GM23338 (cell line): Measurements from ENCODE around the gene DDC. TPM values are rescaled to one million over a fixed set of nuclear protein-coding genes. Genes with fewer than 3 reads are reported as not detected.

Experiments used
- ATAC-seq: fragments of 200-7000 bp; cut with Tn5 transposase; 3 replicates; pipeline ENCODE4 v1.9.1; 2020
- DNase-seq: peaks from one replicate; pipeline ENCODE4 v3.0.0-alpha.2; 2015; ENCODE audit warnings: low spot score
- H2AFZ ChIP-seq: fragments of 200-600 bp; sonication (generic); 2 replicates; pipeline ENCODE4 v1.8.0; 2016; ENCODE audit warnings: antibody characterized with exemption, mild to moderate bottlenecking, moderate library complexity
- H3F3A ChIP-seq: fragments of 200-600 bp; sonication (generic); replicated peaks from 2 replicates; pipeline ENCODE4 v1.8.0; 2017; ENCODE audit warnings: antibody characterized with exemption, mixed run types, low read depth
- H3K27ac ChIP-seq: fragments of 200-600 bp; sonication (generic); 2 replicates; pipeline ENCODE4 v1.6.1; 2016; ENCODE audit warnings: low read depth
- H3K27me3 ChIP-seq: fragments of 200-600 bp; sonication (generic); 2 replicates; pipeline ENCODE4 v1.8.0; 2016; ENCODE audit warnings: mild to moderate bottlenecking, mixed run types, moderate library complexity; ENCODE audit not compliant: insufficient read depth
- H3K36me3 ChIP-seq: fragments of 200-600 bp; sonication (generic); 2 replicates; pipeline ENCODE4 v1.8.0; 2016; ENCODE audit warnings: mild to moderate bottlenecking; ENCODE audit not compliant: insufficient read depth
- H3K4me1 ChIP-seq: fragments of 200-600 bp; sonication (generic); 2 replicates; pipeline ENCODE4 v1.8.0; 2016; ENCODE audit warnings: mild to moderate bottlenecking, moderate library complexity; ENCODE audit not compliant: insufficient read depth
- H3K4me2 ChIP-seq: fragments of 200-600 bp; sonication (generic); 2 replicates; pipeline ENCODE4 v1.7.1; 2017; ENCODE audit warnings: mixed run types
- H3K4me3 ChIP-seq: fragments of 200-600 bp; sonication (generic); 2 replicates; pipeline ENCODE4 v1.6.1; 2016; ENCODE audit warnings: mixed run types
- H3K79me2 ChIP-seq: fragments of 200-600 bp; sonication (generic); replicated peaks from 2 replicates; pipeline ENCODE4 v1.8.0; 2017; ENCODE audit warnings: mild to moderate bottlenecking; ENCODE audit not compliant: insufficient read depth
- H3K9me2 ChIP-seq: fragments of 200-600 bp; sonication (generic); 2 replicates; pipeline ENCODE4 v1.8.0; 2017; ENCODE audit not compliant: insufficient read depth
- H4K20me1 ChIP-seq: fragments of 200-600 bp; sonication (generic); replicated peaks from 2 replicates; pipeline ENCODE4 v1.8.0; 2017; ENCODE audit warnings: mild to moderate bottlenecking; ENCODE audit not compliant: insufficient read depth
- H3K27ac Mint-ChIP-seq: 2 replicates; pipeline ENCODE4 v1.8.0; 2020; ENCODE audit warnings: inconsistent platforms, mild to moderate bottlenecking, moderate library complexity, mixed read lengths
- H3K27me3 Mint-ChIP-seq: 3 replicates; pipeline ENCODE4 v1.8.0; 2022; ENCODE audit warnings: low read depth, mild to moderate bottlenecking, moderate library complexity, mixed read lengths, inconsistent platforms; ENCODE audit not compliant: insufficient read depth, poor library complexity
- H3K36me3 Mint-ChIP-seq: 3 replicates; pipeline ENCODE4 v1.8.0; 2021; ENCODE audit warnings: low read depth, mild to moderate bottlenecking, inconsistent platforms, moderate library complexity, mixed read lengths
- H3K4me1 Mint-ChIP-seq: 3 replicates; pipeline ENCODE4 v1.8.0; 2020; ENCODE audit warnings: mild to moderate bottlenecking, inconsistent platforms, mixed read lengths
- H3K4me3 Mint-ChIP-seq: 3 replicates; pipeline ENCODE4 v1.8.0; 2021; ENCODE audit warnings: moderate library complexity, mild to moderate bottlenecking, inconsistent platforms, mixed read lengths
- H3K9me3 Mint-ChIP-seq: 3 replicates; pipeline ENCODE4 v1.8.0; 2020; ENCODE audit warnings: moderate library complexity, mild to moderate bottlenecking, inconsistent platforms, mixed read lengths
- CREB1 ChIP-seq: fragments of 250-450 bp; sonication (Bioruptor Pico); IDR thresholded peaks from 2 replicates; pipeline ENCODE4 v1.5.0; 2020; ENCODE audit warnings: low read depth, mild to moderate bottlenecking, moderate library complexity
- CTCF ChIP-seq, 2 experiments: fragments of 200-600 bp in 1 of 2; sonication (generic) in 1 of 2; conservative IDR thresholded peaks; 2 replicates each; pipeline versions ENCODE4 v1.5.1 to v1.6.1; 2016 to 2017; ENCODE audit warnings: antibody characterized with exemption in 2 of 2, low read depth in 2 of 2, mild to moderate bottlenecking in 2 of 2, moderate library complexity in 1 of 2
- EZH2 ChIP-seq: fragments of 200-600 bp; sonication (generic); IDR thresholded peaks from one replicate; pipeline ENCODE4 v1.8.0; 2017; ENCODE audit warnings: antibody characterized with exemption, mild to moderate bottlenecking, low read depth; ENCODE audit not compliant: unreplicated experiment
- EZH2phosphoT487 ChIP-seq: fragments of 200-600 bp; sonication (generic); IDR thresholded peaks from one replicate; pipeline ENCODE4 v1.8.1; 2018; ENCODE audit warnings: antibody characterized with exemption; ENCODE audit not compliant: unreplicated experiment
- JUNB ChIP-seq: IDR thresholded peaks from one replicate; pipeline ENCODE4 v1.6.1; 2016; ENCODE audit warnings: antibody characterized with exemption; ENCODE audit not compliant: unreplicated experiment
- NANOG ChIP-seq: IDR thresholded peaks from 2 replicates; pipeline ENCODE4 v1.6.1; 2016; ENCODE audit warnings: antibody characterized with exemption, borderline replicate concordance
- POLR2AphosphoS5 ChIP-seq: IDR thresholded peaks from 2 replicates; pipeline ENCODE4 v1.6.1; 2016; ENCODE audit warnings: antibody characterized with exemption, low read depth
- REST ChIP-seq: IDR thresholded peaks from one replicate; pipeline ENCODE4 v1.6.1; 2018; ENCODE audit warnings: antibody characterized with exemption; ENCODE audit not compliant: unreplicated experiment
- STAT1 ChIP-seq: IDR thresholded peaks from one replicate; pipeline ENCODE4 v1.6.1; 2016; ENCODE audit warnings: antibody characterized with exemption; ENCODE audit not compliant: unreplicated experiment
- ZNF114 ChIP-seq: fragments of 250-450 bp; sonication (Bioruptor Pico); IDR thresholded peaks from 2 replicates; pipeline ENCODE4 v1.5.0; 2020; ENCODE audit warnings: mild to moderate bottlenecking, moderate library complexity
- ZNF331 ChIP-seq: fragments of 250-450 bp; sonication (Bioruptor Pico); IDR thresholded peaks from 2 replicates; pipeline ENCODE4 v1.5.0; 2020; ENCODE audit warnings: low read depth, mild to moderate bottlenecking, moderate library complexity
- polyA plus RNA-seq: library from polyadenylated mRNA; unstranded; fragments of >200 nt; fragmentation: Nextera tagmentation; extraction: Ambion mirVana; gene quantifications from 2 replicates; pipeline ENCODE4 v1.2.1, GENCODE V29; 2016
- total RNA-seq: library from RNA; depleted of rRNA; stranded (reverse); fragments of >200 nt; shearing (Covaris generic); gene quantifications from 2 replicates; pipeline ENCODE4 v1.2.3, GENCODE V29; 2014

DDC gene
- total and polyA plus RNA-seq, 2 experiments from 2014 or later, result not detected

- TF ChIP-seq REST, result no peak
- TF ChIP-seq CREB1 (CRISPR knock-in tag), result no peak
- no peak for TF ChIP-seq EZH2
- no peak for TF ChIP-seq NANOG
- no peak for TF ChIP-seq JUNB
- TF ChIP-seq EZH2phosphoT487, result no peak
- no peak for TF ChIP-seq CTCF (conservative IDR thresholded peaks at IDR 0.05; ENCODE audit: low read depth in 2 of 2)
- no peak for TF ChIP-seq POLR2AphosphoS5
Observed at GRCh38 chr7:50446542-50446960, 118.7 kb downstream of the DDC start (continued).

GRCh38 chr7:50436133-50436806, 128.9 kb downstream of the DDC start:
- H3K27ac Mint-ChIP-seq, result no peak overlapping the region
- no peaks in the 10 kb centered on the region for H3K27me3 ChIP-seq
- H3K36me3 Mint-ChIP-seq, result peaks cover 3% of the 10 kb centered on the region; the same call in 2 of the 3 replicates
- no peaks in the 10 kb centered on the region for H3F3A ChIP-seq
- peaks cover 4% of the 10 kb centered on the region for H3K27me3 Mint-ChIP-seq
- H3K4me3 ChIP-seq, result no peak overlapping the region
- H3K4me1 Mint-ChIP-seq, result peaks cover 6% of the 10 kb centered on the region; the same call in 2 of the 3 replicates
- peaks cover 6% of the 10 kb centered on the region; the same call in 1 of the 2 replicates for H3K4me1 ChIP-seq
- H3K4me2 ChIP-seq, result no peak overlapping the region
- no peak overlapping the region for H3K4me3 Mint-ChIP-seq
- DNase-seq, result no peak
- 0 out of 2 replicates have a peak, but pooled peaks cover 3% of the 10 kb centered on the region for H3K36me3 ChIP-seq
- no peaks in the 10 kb centered on the region for H3K9me2 ChIP-seq
- no peak overlapping the region for H3K27ac ChIP-seq
- no peak for ATAC-seq
- H4K20me1 ChIP-seq, result no peaks in the 10 kb centered on the region
- no peak overlapping the region for H2AFZ ChIP-seq
- no peaks in the 10 kb centered on the region for H3K79me2 ChIP-seq
- no peaks in the 10 kb centered on the region for H3K9me3 Mint-ChIP-seq
- TF ChIP-seq ZNF331 (CRISPR knock-in tag) (no peak), STAT1 (no peak), ZNF114 (CRISPR knock-in tag) (no peak), NANOG (no peak), CTCF (conservative IDR thresholded peaks at IDR 0.05; ENCODE audit: low read depth in 2 of 2) (no peak), CREB1 (CRISPR knock-in tag) (no peak), JUNB (no peak), EZH2 (no peak), REST (no peak)
